T-helper 2 cell treated with Interferon-gamma antibody and Interleukin-4, amounts not matched to agents 5 μg/mL and 100 μg/mL, for 36 hours (primary cell): ENCODE measurements around the gene CASTOR1.

Source experiments
- DNase-seq: peaks from one replicate; pipeline ENCODE4 v3.0.0; 2021; ENCODE audit warnings: low spot score
- H3K27ac Mint-ChIP-seq: one replicate; pipeline ENCODE4 v1.8.0; 2021; ENCODE audit warnings: mild to moderate bottlenecking, mixed read lengths
- H3K27me3 Mint-ChIP-seq: one replicate; pipeline ENCODE4 v1.8.0; 2021; ENCODE audit warnings: low read depth, mixed read lengths
- H3K36me3 Mint-ChIP-seq: one replicate; pipeline ENCODE4 v1.8.0; 2021; ENCODE audit warnings: low read depth, mixed read lengths
- H3K4me1 Mint-ChIP-seq: one replicate; pipeline ENCODE4 v1.8.0; 2021; ENCODE audit warnings: low read depth, mixed read lengths
- H3K4me3 Mint-ChIP-seq: one replicate; pipeline ENCODE4 v1.8.0; 2022; ENCODE audit warnings: mild to moderate bottlenecking, moderate library complexity, mixed read lengths
- H3K9me3 Mint-ChIP-seq: one replicate; pipeline ENCODE4 v1.8.0; 2021; ENCODE audit warnings: mixed read lengths

Gene CASTOR1

GRCh38 chr22:30326255-30326705 is 37.0 kb upstream of the CASTOR1 start:
- Mint-ChIP-seq H3K4me3 (peak overlapping the region; percentile 90), H3K27ac (peak overlapping the region; percentile 83), H3K36me3 (peaks cover 39% of the 10 kb centered on the region), H3K4me1 (peaks cover 45% of the 10 kb centered on the region), H3K9me3 (no peaks in the 10 kb centered on the region), H3K27me3 (no peaks in the 10 kb centered on the region)
- peak; percentile 24 for DNase-seq

GRCh38 chr22:30325724-30326254 is 36.5 kb upstream of the CASTOR1 start:
- Mint-ChIP-seq H3K27ac (peak overlapping the region; percentile 83), H3K4me1 (peaks cover 45% of the 10 kb centered on the region), H3K27me3 (no peaks in the 10 kb centered on the region), H3K9me3 (no peaks in the 10 kb centered on the region), H3K36me3 (peaks cover 38% of the 10 kb centered on the region), H3K4me3 (peak overlapping the region; percentile 90)
- no peak for DNase-seq

GRCh38 chr22:30325065-30325720 is 35.9 kb upstream of the CASTOR1 start:
- DNase-seq = no peak
- H3K36me3 Mint-ChIP-seq = peaks cover 38% of the 10 kb centered on the region
- H3K27me3 Mint-ChIP-seq = no peaks in the 10 kb centered on the region
- H3K27ac Mint-ChIP-seq = peak overlapping the region; percentile 83
- H3K9me3 Mint-ChIP-seq = no peaks in the 10 kb centered on the region
- H3K4me3 Mint-ChIP-seq = peak overlapping the region; percentile 90
- peaks cover 47% of the 10 kb centered on the region for H3K4me1 Mint-ChIP-seq

- peak overlapping the region; percentile 83 for H3K27ac Mint-ChIP-seq
- H3K4me3 Mint-ChIP-seq = peak overlapping the region; percentile 90
- H3K36me3 Mint-ChIP-seq = peaks cover 44% of the 10 kb centered on the region
- H3K27me3 Mint-ChIP-seq = no peaks in the 10 kb centered on the region
- no peaks in the 10 kb centered on the region for H3K9me3 Mint-ChIP-seq
- peaks cover 56% of the 10 kb centered on the region for H3K4me1 Mint-ChIP-seq
- DNase-seq = peak; percentile 42
These were observed 34.9 kb upstream of the CASTOR1 start for GRCh38 chr22:30324014-30324730.

- Mint-ChIP-seq H3K27ac (no peak overlapping the region), H3K9me3 (no peaks in the 10 kb centered on the region), H3K36me3 (peaks cover 48% of the 10 kb centered on the region), H3K4me3 (peak overlapping the region; percentile 0), H3K27me3 (no peaks in the 10 kb centered on the region), H3K4me1 (peaks cover 64% of the 10 kb centered on the region)
- DNase-seq = no peak
These were observed 33.9 kb upstream of the CASTOR1 start for GRCh38 chr22:30323246-30323645.

- peaks cover 67% of the 10 kb centered on the region for H3K4me1 Mint-ChIP-seq
- DNase-seq = no peak
- no peak overlapping the region for H3K27ac Mint-ChIP-seq
- no peaks in the 10 kb centered on the region for H3K9me3 Mint-ChIP-seq
- peaks cover 53% of the 10 kb centered on the region for H3K36me3 Mint-ChIP-seq
- H3K4me3 Mint-ChIP-seq = no peak overlapping the region
- H3K27me3 Mint-ChIP-seq = no peaks in the 10 kb centered on the region
These were observed 32.2 kb upstream of the CASTOR1 start for GRCh38 chr22:30321461-30321860.

- peaks cover 55% of the 10 kb centered on the region for H3K36me3 Mint-ChIP-seq
- DNase-seq = no peak
These were observed 30.8 kb upstream of the CASTOR1 start for GRCh38 chr22:30320021-30320556.

GRCh38 chr22:30318799-30319419 is 29.6 kb upstream of the CASTOR1 start:
- Mint-ChIP-seq H3K4me1 (peaks cover 72% of the 10 kb centered on the region), H3K9me3 (no peaks in the 10 kb centered on the region), H3K36me3 (peaks cover 54% of the 10 kb centered on the region), H3K4me3 (peak overlapping the region; percentile 18), H3K27ac (peak overlapping the region; percentile 54), H3K27me3 (no peaks in the 10 kb centered on the region)
- no peak for DNase-seq

More at GRCh38 chr22:30320021-30320556, 30.8 kb upstream of the CASTOR1 start:
- H3K9me3 Mint-ChIP-seq = no peaks in the 10 kb centered on the region
- H3K4me3 Mint-ChIP-seq = no peak overlapping the region
- H3K27ac Mint-ChIP-seq = peak overlapping the region; percentile 39
- H3K4me1 Mint-ChIP-seq = peaks cover 73% of the 10 kb centered on the region
- no peaks in the 10 kb centered on the region for H3K27me3 Mint-ChIP-seq

GRCh38 chr22:30317778-30318177 is 28.5 kb upstream of the CASTOR1 start:
- Mint-ChIP-seq H3K4me3 (no peak overlapping the region), H3K27ac (peak overlapping the region; percentile 53), H3K27me3 (no peaks in the 10 kb centered on the region)

GRCh38 chr22:30315962-30316576 is 26.8 kb upstream of the CASTOR1 start:
- Mint-ChIP-seq H3K36me3 (peaks cover 56% of the 10 kb centered on the region), H3K4me3 (peak overlapping the region; percentile 49), H3K9me3 (no peaks in the 10 kb centered on the region)

More at GRCh38 chr22:30317778-30318177, 28.5 kb upstream of the CASTOR1 start:
- H3K36me3 Mint-ChIP-seq = peaks cover 51% of the 10 kb centered on the region
- DNase-seq = no peak
- H3K9me3 Mint-ChIP-seq = no peaks in the 10 kb centered on the region
- H3K4me1 Mint-ChIP-seq = peaks cover 70% of the 10 kb centered on the region

GRCh38 chr22:30314915-30315314 is 25.6 kb upstream of the CASTOR1 start:
- peak; percentile 60 for DNase-seq

More at GRCh38 chr22:30315962-30316576, 26.8 kb upstream of the CASTOR1 start:
- Mint-ChIP-seq H3K27me3 (no peaks in the 10 kb centered on the region), H3K4me1 (peaks cover 82% of the 10 kb centered on the region), H3K27ac (peak overlapping the region; percentile 76)
- DNase-seq = no peak

GRCh38 chr22:30313527-30314363 is 24.4 kb upstream of the CASTOR1 start:
- Mint-ChIP-seq H3K27ac (peak overlapping the region; percentile 76), H3K27me3 (no peaks in the 10 kb centered on the region), H3K36me3 (peaks cover 47% of the 10 kb centered on the region), H3K4me1 (peaks cover 83% of the 10 kb centered on the region), H3K9me3 (no peaks in the 10 kb centered on the region), H3K4me3 (peak overlapping the region; percentile 28)
- no peak for DNase-seq

More at GRCh38 chr22:30314915-30315314, 25.6 kb upstream of the CASTOR1 start:
- Mint-ChIP-seq H3K9me3 (no peaks in the 10 kb centered on the region), H3K27ac (peak overlapping the region; percentile 71), H3K4me1 (peaks cover 87% of the 10 kb centered on the region), H3K27me3 (no peaks in the 10 kb centered on the region), H3K36me3 (peaks cover 54% of the 10 kb centered on the region), H3K4me3 (peak overlapping the region; percentile 43)
